Mesenchymal stem cell (in vitro differentiated cells and primary cell): ENCODE results near the gene RTKN.

ENCODE experiments used
- DNase-seq: peaks from one replicate; pipeline ENCODE4 v3.0.0-alpha.2; 2013
- H2AFZ ChIP-seq: one replicate; pipeline ENCODE4 v1.6.1; 2013; ENCODE audit warnings: low read depth, mild to moderate bottlenecking, control low read depth, inconsistent platforms, low read length, moderate library complexity
- H2AK5ac ChIP-seq: 2 replicates; pipeline ENCODE4 v1.6.1; 2013; ENCODE audit warnings: low read length, moderate library complexity, mild to moderate bottlenecking, inconsistent platforms; ENCODE audit not compliant: severe bottlenecking
- H2BK120ac ChIP-seq: one replicate; pipeline ENCODE4 v1.6.1; 2013; ENCODE audit warnings: low read depth, mild to moderate bottlenecking, inconsistent platforms, low read length, moderate library complexity
- H2BK12ac ChIP-seq, 2 experiments: one replicate each; pipeline ENCODE4 v1.6.1; 2013; ENCODE audit warnings: inconsistent platforms in 2 of 2, low read length in 2 of 2, mild to moderate bottlenecking in 2 of 2, moderate library complexity in 2 of 2, control low read depth in 1 of 2
- H2BK15ac ChIP-seq: one replicate; pipeline ENCODE4 v1.6.1; 2013; ENCODE audit warnings: mild to moderate bottlenecking, low read depth, inconsistent platforms; ENCODE audit not compliant: poor library complexity, severe bottlenecking
- H2BK5ac ChIP-seq: 2 replicates; pipeline ENCODE4 v1.6.1; 2013; ENCODE audit warnings: low read depth, mild to moderate bottlenecking, low read length, control low read depth, inconsistent platforms; ENCODE audit not compliant: poor library complexity, severe bottlenecking
- H3K14ac ChIP-seq, 2 experiments: one replicate each; pipeline ENCODE4 v1.6.1; 2013; ENCODE audit warnings: inconsistent platforms in 2 of 2, low read length in 2 of 2, control low read depth in 1 of 2, mild to moderate bottlenecking in 1 of 2, moderate library complexity in 1 of 2
- H3K18ac ChIP-seq, 2 experiments: one replicate each; pipeline ENCODE4 v1.6.1; 2013; ENCODE audit warnings: inconsistent platforms in 2 of 2, low read length in 2 of 2, control low read depth in 1 of 2, low read depth in 1 of 2, mild to moderate bottlenecking in 1 of 2
- H3K23ac ChIP-seq, 2 experiments: one replicate each; pipeline ENCODE4 v1.6.1; 2013; ENCODE audit warnings: inconsistent platforms in 2 of 2, low read length in 2 of 2, mild to moderate bottlenecking in 2 of 2, moderate library complexity in 2 of 2, control low read depth in 1 of 2
- H3K27ac ChIP-seq: 2 replicates; pipeline ENCODE4 v1.5.1; 2013; ENCODE audit warnings: mild to moderate bottlenecking, moderate library complexity, low read length, control low read depth, inconsistent platforms; ENCODE audit not compliant: poor library complexity, severe bottlenecking
- H3K27me3 ChIP-seq, 2 experiments: 2 replicates each; pipeline versions ENCODE4 v1.6.1 to v1.7.0; 2013; ENCODE audit warnings: low read length in 2 of 2, mild to moderate bottlenecking in 2 of 2, moderate library complexity in 2 of 2, control low read depth in 1 of 2, inconsistent platforms in 1 of 2; ENCODE audit not compliant: control insufficient read depth in 1 of 2, insufficient read depth in 1 of 2
- H3K36me3 ChIP-seq, 2 experiments: 2 replicates each; pipeline versions ENCODE4 v1.6.1 to v1.7.0; 2013; ENCODE audit warnings: low read length in 2 of 2, control low read depth in 1 of 2, inconsistent platforms in 1 of 2, low read depth in 1 of 2, mild to moderate bottlenecking in 1 of 2; ENCODE audit not compliant: insufficient read depth in 2 of 2, control insufficient read depth in 1 of 2
- H3K4ac ChIP-seq, 2 experiments: one replicate each; pipeline ENCODE4 v1.6.1; 2013; ENCODE audit warnings: inconsistent platforms in 2 of 2, low read length in 2 of 2, mild to moderate bottlenecking in 2 of 2, moderate library complexity in 2 of 2, control low read depth in 1 of 2, low read depth in 1 of 2
- H3K4me1 ChIP-seq: 2 replicates; pipeline ENCODE4 v1.6.1; 2013; ENCODE audit warnings: low read depth, low read length, control low read depth; ENCODE audit not compliant: control insufficient read depth, insufficient read depth
- H3K4me2 ChIP-seq: 2 replicates; pipeline ENCODE4 v1.6.1; 2013; ENCODE audit warnings: low read length, mild to moderate bottlenecking, inconsistent platforms; ENCODE audit not compliant: poor library complexity, severe bottlenecking
- H3K4me3 ChIP-seq, 2 experiments: 2 replicates each; pipeline versions ENCODE4 v1.5.1 to v1.7.0; 2013; ENCODE audit warnings: low read length in 2 of 2, mild to moderate bottlenecking in 2 of 2, control low read depth in 1 of 2, low read depth in 1 of 2; ENCODE audit not compliant: insufficient read depth in 1 of 2
- H3K79me1 ChIP-seq: replicated peaks from 2 replicates; pipeline ENCODE4 v1.6.1; 2013; ENCODE audit warnings: mild to moderate bottlenecking, control low read depth, low read length, inconsistent platforms; ENCODE audit not compliant: poor library complexity, severe bottlenecking
- H3K9ac ChIP-seq: 2 replicates; pipeline ENCODE4 v1.7.0; 2013; ENCODE audit warnings: mild to moderate bottlenecking, low read length, moderate library complexity
- H3K9me3 ChIP-seq: 2 replicates; pipeline ENCODE4 v1.7.0; 2013; ENCODE audit warnings: mild to moderate bottlenecking, low read length; ENCODE audit not compliant: control insufficient read depth
- H4K8ac ChIP-seq: one replicate; pipeline ENCODE4 v1.6.1; 2013; ENCODE audit warnings: inconsistent platforms, mild to moderate bottlenecking, low read length, moderate library complexity
- H4K91ac ChIP-seq: one replicate; pipeline ENCODE4 v1.6.1; 2013; ENCODE audit warnings: mild to moderate bottlenecking, low read length, inconsistent platforms
- WGBS: methylation state at CpG from one replicate; pipeline ENCODE4 v1.1.7; 2013; ENCODE audit warnings: mixed read lengths; 5-methylcytosine and 5-hydroxymethylcytosine counted together

RTKN gene

DNA sequence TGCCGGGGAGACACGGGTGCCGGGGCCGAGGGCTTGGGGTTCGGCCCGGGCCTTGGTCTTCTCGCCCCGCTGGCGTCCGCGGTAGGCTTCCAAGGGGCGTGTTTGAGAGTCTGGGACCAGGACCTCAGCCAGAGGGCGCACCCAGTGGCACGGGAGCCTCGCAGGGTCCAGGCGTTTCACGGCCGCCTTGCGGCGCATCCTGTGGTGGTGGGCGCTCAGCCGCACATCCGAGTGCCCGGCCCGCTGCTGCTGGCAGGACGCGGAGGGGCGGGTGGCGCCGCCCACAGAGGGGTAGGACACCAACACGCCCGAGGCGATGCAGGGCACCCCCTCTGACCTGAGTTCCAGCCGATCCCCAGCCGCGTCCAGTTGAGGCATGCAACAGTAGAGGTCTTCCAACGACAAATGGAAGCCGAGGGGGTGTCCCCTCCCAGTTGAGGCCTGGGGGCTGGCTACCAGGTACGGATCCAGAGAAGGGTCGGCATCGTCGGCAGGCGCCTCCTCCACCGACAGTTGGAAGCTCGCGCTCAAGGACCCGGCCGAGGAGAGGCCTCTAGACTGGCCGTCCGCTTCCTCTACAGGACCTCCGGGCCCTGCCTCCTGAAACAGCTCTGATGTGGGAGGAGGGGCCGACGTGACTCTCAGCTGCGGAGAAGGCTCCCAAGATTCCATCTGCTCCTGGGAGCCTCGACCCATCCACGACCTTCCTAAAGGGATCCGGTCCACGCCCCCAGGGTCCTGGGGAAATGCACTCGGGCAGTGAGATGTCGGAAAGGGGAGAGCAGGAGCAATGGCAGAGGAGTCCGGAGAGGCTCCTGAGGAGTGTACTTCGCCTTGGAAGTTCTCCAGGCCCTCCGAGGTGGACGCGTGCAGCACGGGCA is 26.6 kb downstream of the RTKN start:
- Histone ChIP-seq H3K79me1 (no peaks in the 10 kb centered on the region), H4K91ac (no peak overlapping the region), H2BK15ac (no peak overlapping the region), H2BK5ac (no peak overlapping the region), H3K9me3 (no peaks in the 10 kb centered on the region), H2BK12ac (no peak overlapping the region), H3K4me2 (no peak overlapping the region), H3K4me3 (peak overlapping the region in 1 of 2 experiments; percentile 83), H3K4me1 (peaks cover 2% of the 10 kb centered on the region), H3K14ac (no peak overlapping the region), H2AK5ac (no peak overlapping the region), H2AFZ (no peak overlapping the region), H3K4ac (no peak overlapping the region), H3K23ac (no peak overlapping the region), H3K18ac (no peak overlapping the region), H3K27me3 (no peaks in the 10 kb centered on the region), H3K36me3 (peaks cover 0 to 4% of the 10 kb centered on the region in 2 experiments), H4K8ac (no peak overlapping the region), H2BK120ac (no peak overlapping the region), H3K9ac (peak overlapping the region; percentile 90), H3K27ac (no peak overlapping the region)
- WGBS, result 92% methylated on average over 66 of the region's 66 CpGs
- DNase-seq, result no peak

DNA sequence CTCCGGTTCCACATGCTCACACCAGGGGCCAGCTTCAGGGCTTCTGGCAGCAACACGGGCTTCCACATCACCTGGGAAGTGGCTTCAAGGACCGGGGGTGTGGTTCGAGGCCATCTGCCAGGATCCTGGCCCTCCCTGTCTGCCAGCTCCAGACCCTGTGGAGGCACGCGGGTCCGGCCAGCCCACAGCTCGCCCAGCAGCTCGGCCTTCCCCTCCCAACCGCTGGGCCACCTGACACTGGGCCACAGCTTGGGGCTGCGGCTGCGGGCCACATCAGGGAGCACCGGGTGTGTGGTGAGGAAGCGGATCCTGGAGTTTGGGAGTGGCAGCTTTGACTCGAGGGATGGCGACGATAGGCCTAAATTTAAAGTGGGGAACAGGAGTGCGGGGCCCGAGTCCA is 27.3 kb downstream of the RTKN start:
- Histone ChIP-seq H3K27ac (no peak overlapping the region), H3K4ac (no peak overlapping the region), H3K23ac (no peak overlapping the region), H4K8ac (no peak overlapping the region), H3K27me3 (no peaks in the 10 kb centered on the region), H3K18ac (no peak overlapping the region), H2BK5ac (no peak overlapping the region), H3K79me1 (no peaks in the 10 kb centered on the region), H3K9me3 (no peaks in the 10 kb centered on the region), H3K14ac (no peak overlapping the region), H3K4me3 (peak overlapping the region in 1 of 2 experiments; percentile 83), H3K36me3 (peaks cover 0 to 4% of the 10 kb centered on the region in 2 experiments), H3K4me1 (peaks cover 2% of the 10 kb centered on the region), H2AFZ (no peak overlapping the region), H2AK5ac (no peak overlapping the region), H3K4me2 (no peak overlapping the region), H2BK12ac (no peak overlapping the region), H3K9ac (peak overlapping the region; percentile 90), H2BK15ac (no peak overlapping the region), H4K91ac (no peak overlapping the region), H2BK120ac (no peak overlapping the region)
- WGBS, result 84% methylated on average over 19 of the region's 19 CpGs
- DNase-seq, result no peak

DNA sequence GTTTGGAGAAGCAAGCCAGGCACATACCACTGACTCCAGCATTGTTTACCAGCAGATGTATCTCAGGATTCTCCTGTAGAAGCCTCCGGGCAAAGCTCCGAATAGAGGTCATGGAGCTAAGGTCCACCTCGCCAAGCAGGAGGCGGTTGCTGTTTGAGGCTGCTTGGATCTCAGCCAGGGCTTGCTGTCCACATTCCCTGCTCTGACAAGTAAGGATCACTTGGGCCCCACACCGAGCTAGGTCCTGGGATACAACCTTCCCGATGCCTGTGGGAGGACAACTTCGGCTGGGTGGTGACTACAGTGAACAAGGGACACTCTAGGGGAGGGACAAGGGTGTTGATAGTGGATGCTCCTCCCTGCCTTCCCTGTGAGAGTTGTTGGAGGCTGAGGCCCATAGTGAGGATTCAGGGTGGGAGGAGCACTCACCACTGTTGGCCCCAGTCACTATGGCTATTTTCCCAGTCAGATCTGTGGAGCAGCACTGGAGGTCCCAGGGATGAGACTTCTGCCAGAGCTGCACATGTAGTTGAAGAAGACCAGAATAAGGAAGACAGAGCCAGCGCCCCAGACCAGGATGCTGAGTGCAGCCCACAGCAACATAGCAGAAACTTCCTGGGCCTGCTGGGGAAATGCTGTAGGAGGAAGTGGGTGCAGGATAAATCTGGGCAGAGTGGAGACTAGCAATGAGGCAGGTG is 28.6 kb downstream of the RTKN start:
- H2BK5ac ChIP-seq, result no peak overlapping the region
- H3K4me2 ChIP-seq, result no peak overlapping the region
- no peak overlapping the region for H3K4me3 ChIP-seq
- H3K23ac ChIP-seq, result no peak overlapping the region
- H3K4me1 ChIP-seq, result no peaks in the 10 kb centered on the region
- no peak overlapping the region for H2BK120ac ChIP-seq
- H2AK5ac ChIP-seq, result no peak overlapping the region
- H2BK15ac ChIP-seq, result no peak overlapping the region
- no peak overlapping the region for H2AFZ ChIP-seq
- no peak overlapping the region for H3K9ac ChIP-seq
- DNase-seq, result no peak
- H3K79me1 ChIP-seq, result no peaks in the 10 kb centered on the region
- H3K9me3 ChIP-seq, result no peaks in the 10 kb centered on the region
- no peak overlapping the region for H4K8ac ChIP-seq
- H3K18ac ChIP-seq, result no peak overlapping the region
- H3K14ac ChIP-seq, result no peak overlapping the region
- no peak overlapping the region for H3K27ac ChIP-seq
- H3K27me3 ChIP-seq, result no peaks in the 10 kb centered on the region
- peaks cover 0 to 4% of the 10 kb centered on the region in 2 experiments for H3K36me3 ChIP-seq
- no peak overlapping the region for H3K4ac ChIP-seq
- peak overlapping the region; percentile 5 for H4K91ac ChIP-seq
- H2BK12ac ChIP-seq, result no peak overlapping the region
- WGBS, result 85% methylated on average over 8 of the region's 8 CpGs

DNA sequence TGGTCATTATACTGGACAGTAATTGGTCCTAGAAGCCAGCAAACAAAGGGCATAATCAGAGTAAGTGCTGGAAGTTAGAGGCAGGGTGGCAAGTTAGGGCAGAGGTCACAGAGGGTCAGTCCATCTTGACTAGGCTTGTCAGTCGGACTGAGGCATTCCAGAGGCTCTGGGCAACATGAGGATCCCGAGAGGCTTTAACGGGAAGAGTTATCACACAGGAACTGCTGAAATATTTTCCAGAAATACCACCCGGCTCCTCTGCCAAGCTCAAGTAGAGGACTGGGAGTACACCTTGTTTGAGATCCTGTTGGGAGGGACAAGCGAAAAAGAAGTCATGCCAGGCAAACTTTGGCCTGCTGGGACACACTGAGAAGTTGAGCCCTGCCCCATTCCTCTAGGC is 34.1 kb downstream of the RTKN start:
- H3K14ac ChIP-seq, result no peak overlapping the region
- peaks cover 2% of the 10 kb centered on the region for H3K4me1 ChIP-seq
- H4K91ac ChIP-seq, result no peak overlapping the region
- no peak overlapping the region for H2BK120ac ChIP-seq
- no peak overlapping the region for H2AFZ ChIP-seq
- no peak overlapping the region for H2BK5ac ChIP-seq
- H3K18ac ChIP-seq, result no peak overlapping the region
- no peaks in the 10 kb centered on the region for H3K36me3 ChIP-seq
- H3K9me3 ChIP-seq, result no peaks in the 10 kb centered on the region
- no peak overlapping the region for H3K9ac ChIP-seq
- no peak overlapping the region for H3K4me2 ChIP-seq
- H3K27me3 ChIP-seq, result no peaks in the 10 kb centered on the region
- no peak overlapping the region for H3K27ac ChIP-seq
- no peaks in the 10 kb centered on the region for H3K79me1 ChIP-seq
- H2BK15ac ChIP-seq, result no peak overlapping the region
- H3K4ac ChIP-seq, result no peak overlapping the region
- no peak overlapping the region for H3K4me3 ChIP-seq
- no peak overlapping the region for H3K23ac ChIP-seq
- H2AK5ac ChIP-seq, result no peak overlapping the region
- DNase-seq, result no peak
- no peak overlapping the region for H2BK12ac ChIP-seq
- no peak overlapping the region for H4K8ac ChIP-seq
- WGBS, result 67% methylated on average over 4 of the region's 5 CpGs
